MM.1S (cell line): Measurements from ENCODE around the gene JAG1.

Experiments
- EZH2 ChIP-seq: fragments of 300-600 bp; sonication (generic); optimal IDR thresholded peaks from 2 replicates; pipeline ENCODE3; 2017; ENCODE audit warnings: low read depth, mild to moderate bottlenecking, antibody characterized with exemption, low read length, mixed read lengths
- EZH2phosphoT487 ChIP-seq: fragments of 300-600 bp; sonication (generic); IDR thresholded peaks from 2 replicates; pipeline ENCODE4 v1.6.1; 2018; ENCODE audit warnings: antibody characterized with exemption, low read length
- TF ChIP-seq, protein P1 (sequence below): fragments of 300-600 bp; sonication (generic); IDR thresholded peaks from 2 replicates; pipeline ENCODE4 v1.5.1; 2016; ENCODE audit warnings: antibody characterized with exemption, low read length, mixed read lengths

DNA sequence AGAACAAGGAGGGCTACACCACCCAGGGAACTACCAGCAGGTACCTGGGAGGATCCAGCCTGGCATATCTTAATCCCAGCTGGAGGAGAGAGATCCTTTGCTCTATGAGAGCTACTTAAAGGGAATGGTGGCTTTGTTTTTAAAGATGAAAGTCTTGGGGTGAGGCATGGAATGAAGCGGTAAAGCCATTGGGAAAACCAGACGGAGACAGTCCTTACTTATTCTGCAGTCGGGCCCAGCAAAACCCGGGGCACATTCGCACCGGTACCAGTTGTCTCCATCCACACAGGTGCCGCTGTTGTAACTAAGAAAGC, 30.3 kb downstream of the JAG1 start:
- TF ChIP-seq, protein P1, sequence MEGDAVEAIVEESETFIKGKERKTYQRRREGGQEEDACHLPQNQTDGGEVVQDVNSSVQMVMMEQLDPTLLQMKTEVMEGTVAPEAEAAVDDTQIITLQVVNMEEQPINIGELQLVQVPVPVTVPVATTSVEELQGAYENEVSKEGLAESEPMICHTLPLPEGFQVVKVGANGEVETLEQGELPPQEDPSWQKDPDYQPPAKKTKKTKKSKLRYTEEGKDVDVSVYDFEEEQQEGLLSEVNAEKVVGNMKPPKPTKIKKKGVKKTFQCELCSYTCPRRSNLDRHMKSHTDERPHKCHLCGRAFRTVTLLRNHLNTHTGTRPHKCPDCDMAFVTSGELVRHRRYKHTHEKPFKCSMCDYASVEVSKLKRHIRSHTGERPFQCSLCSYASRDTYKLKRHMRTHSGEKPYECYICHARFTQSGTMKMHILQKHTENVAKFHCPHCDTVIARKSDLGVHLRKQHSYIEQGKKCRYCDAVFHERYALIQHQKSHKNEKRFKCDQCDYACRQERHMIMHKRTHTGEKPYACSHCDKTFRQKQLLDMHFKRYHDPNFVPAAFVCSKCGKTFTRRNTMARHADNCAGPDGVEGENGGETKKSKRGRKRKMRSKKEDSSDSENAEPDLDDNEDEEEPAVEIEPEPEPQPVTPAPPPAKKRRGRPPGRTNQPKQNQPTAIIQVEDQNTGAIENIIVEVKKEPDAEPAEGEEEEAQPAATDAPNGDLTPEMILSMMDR, result no peak
- TF ChIP-seq EZH2, result no peak
- no peak for TF ChIP-seq EZH2phosphoT487
